Mesenchymal stem cell (in vitro differentiated cells and primary cell): ENCODE results near the gene PDE2A.

Experiments used
- DNase-seq: peaks from one replicate; pipeline ENCODE4 v3.0.0-alpha.2; 2013
- H2AFZ ChIP-seq: one replicate; pipeline ENCODE4 v1.6.1; 2013; ENCODE audit warnings: low read depth, mild to moderate bottlenecking, control low read depth, inconsistent platforms, low read length, moderate library complexity
- H2AK5ac ChIP-seq: 2 replicates; pipeline ENCODE4 v1.6.1; 2013; ENCODE audit warnings: low read length, moderate library complexity, mild to moderate bottlenecking, inconsistent platforms; ENCODE audit not compliant: severe bottlenecking
- H2BK120ac ChIP-seq: one replicate; pipeline ENCODE4 v1.6.1; 2013; ENCODE audit warnings: low read depth, mild to moderate bottlenecking, inconsistent platforms, low read length, moderate library complexity
- H2BK12ac ChIP-seq, 2 experiments: one replicate each; pipeline ENCODE4 v1.6.1; 2013; ENCODE audit warnings: inconsistent platforms in 2 of 2, low read length in 2 of 2, mild to moderate bottlenecking in 2 of 2, moderate library complexity in 2 of 2, control low read depth in 1 of 2
- H2BK15ac ChIP-seq: one replicate; pipeline ENCODE4 v1.6.1; 2013; ENCODE audit warnings: mild to moderate bottlenecking, low read depth, inconsistent platforms; ENCODE audit not compliant: poor library complexity, severe bottlenecking
- H2BK5ac ChIP-seq: 2 replicates; pipeline ENCODE4 v1.6.1; 2013; ENCODE audit warnings: low read depth, mild to moderate bottlenecking, low read length, control low read depth, inconsistent platforms; ENCODE audit not compliant: poor library complexity, severe bottlenecking
- H3K14ac ChIP-seq, 2 experiments: one replicate each; pipeline ENCODE4 v1.6.1; 2013; ENCODE audit warnings: inconsistent platforms in 2 of 2, low read length in 2 of 2, control low read depth in 1 of 2, mild to moderate bottlenecking in 1 of 2, moderate library complexity in 1 of 2
- H3K18ac ChIP-seq, 2 experiments: one replicate each; pipeline ENCODE4 v1.6.1; 2013; ENCODE audit warnings: inconsistent platforms in 2 of 2, low read length in 2 of 2, control low read depth in 1 of 2, low read depth in 1 of 2, mild to moderate bottlenecking in 1 of 2
- H3K23ac ChIP-seq, 2 experiments: one replicate each; pipeline ENCODE4 v1.6.1; 2013; ENCODE audit warnings: inconsistent platforms in 2 of 2, low read length in 2 of 2, mild to moderate bottlenecking in 2 of 2, moderate library complexity in 2 of 2, control low read depth in 1 of 2
- H3K27ac ChIP-seq: 2 replicates; pipeline ENCODE4 v1.5.1; 2013; ENCODE audit warnings: mild to moderate bottlenecking, moderate library complexity, low read length, control low read depth, inconsistent platforms; ENCODE audit not compliant: poor library complexity, severe bottlenecking
- H3K27me3 ChIP-seq, 2 experiments: 2 replicates each; pipeline versions ENCODE4 v1.6.1 to v1.7.0; 2013; ENCODE audit warnings: low read length in 2 of 2, mild to moderate bottlenecking in 2 of 2, moderate library complexity in 2 of 2, control low read depth in 1 of 2, inconsistent platforms in 1 of 2; ENCODE audit not compliant: control insufficient read depth in 1 of 2, insufficient read depth in 1 of 2
- H3K36me3 ChIP-seq, 2 experiments: 2 replicates each; pipeline versions ENCODE4 v1.6.1 to v1.7.0; 2013; ENCODE audit warnings: low read length in 2 of 2, control low read depth in 1 of 2, inconsistent platforms in 1 of 2, low read depth in 1 of 2, mild to moderate bottlenecking in 1 of 2; ENCODE audit not compliant: insufficient read depth in 2 of 2, control insufficient read depth in 1 of 2
- H3K4ac ChIP-seq, 2 experiments: one replicate each; pipeline ENCODE4 v1.6.1; 2013; ENCODE audit warnings: inconsistent platforms in 2 of 2, low read length in 2 of 2, mild to moderate bottlenecking in 2 of 2, moderate library complexity in 2 of 2, control low read depth in 1 of 2, low read depth in 1 of 2
- H3K4me1 ChIP-seq: 2 replicates; pipeline ENCODE4 v1.6.1; 2013; ENCODE audit warnings: low read depth, low read length, control low read depth; ENCODE audit not compliant: control insufficient read depth, insufficient read depth
- H3K4me2 ChIP-seq: 2 replicates; pipeline ENCODE4 v1.6.1; 2013; ENCODE audit warnings: low read length, mild to moderate bottlenecking, inconsistent platforms; ENCODE audit not compliant: poor library complexity, severe bottlenecking
- H3K4me3 ChIP-seq, 2 experiments: 2 replicates each; pipeline versions ENCODE4 v1.5.1 to v1.7.0; 2013; ENCODE audit warnings: low read length in 2 of 2, mild to moderate bottlenecking in 2 of 2, control low read depth in 1 of 2, low read depth in 1 of 2; ENCODE audit not compliant: insufficient read depth in 1 of 2
- H3K79me1 ChIP-seq: replicated peaks from 2 replicates; pipeline ENCODE4 v1.6.1; 2013; ENCODE audit warnings: mild to moderate bottlenecking, control low read depth, low read length, inconsistent platforms; ENCODE audit not compliant: poor library complexity, severe bottlenecking
- H3K9ac ChIP-seq: 2 replicates; pipeline ENCODE4 v1.7.0; 2013; ENCODE audit warnings: mild to moderate bottlenecking, low read length, moderate library complexity
- H3K9me3 ChIP-seq: 2 replicates; pipeline ENCODE4 v1.7.0; 2013; ENCODE audit warnings: mild to moderate bottlenecking, low read length; ENCODE audit not compliant: control insufficient read depth
- H4K8ac ChIP-seq: one replicate; pipeline ENCODE4 v1.6.1; 2013; ENCODE audit warnings: inconsistent platforms, mild to moderate bottlenecking, low read length, moderate library complexity
- H4K91ac ChIP-seq: one replicate; pipeline ENCODE4 v1.6.1; 2013; ENCODE audit warnings: mild to moderate bottlenecking, low read length, inconsistent platforms
- WGBS: methylation state at CpG from one replicate; pipeline ENCODE4 v1.1.7; 2013; ENCODE audit warnings: mixed read lengths; 5-methylcytosine and 5-hydroxymethylcytosine counted together

The PDE2A gene

GRCh38 chr11:72614381-72614780 is 59.8 kb downstream of the PDE2A start:
- Histone ChIP-seq H3K4me1 (no peaks in the 10 kb centered on the region), H3K23ac (no peak overlapping the region), H2BK12ac (no peak overlapping the region), H3K4me2 (no peak overlapping the region), H3K27me3 (peaks cover 82 to 95% of the 10 kb centered on the region in 2 experiments), H3K14ac (no peak overlapping the region), H3K36me3 (no peaks in the 10 kb centered on the region), H2BK120ac (no peak overlapping the region), H2AFZ (no peak overlapping the region), H3K79me1 (no peaks in the 10 kb centered on the region), H2AK5ac (no peak overlapping the region), H3K9me3 (no peaks in the 10 kb centered on the region), H3K4me3 (no peak overlapping the region), H2BK5ac (no peak overlapping the region), H3K18ac (no peak overlapping the region), H2BK15ac (no peak overlapping the region), H3K9ac (no peak overlapping the region), H3K27ac (no peak overlapping the region), H4K8ac (no peak overlapping the region), H4K91ac (no peak overlapping the region), H3K4ac (no peak overlapping the region)
- no peak for DNase-seq
- WGBS, result 60% methylated on average over 3 of the region's 6 CpGs

DNA sequence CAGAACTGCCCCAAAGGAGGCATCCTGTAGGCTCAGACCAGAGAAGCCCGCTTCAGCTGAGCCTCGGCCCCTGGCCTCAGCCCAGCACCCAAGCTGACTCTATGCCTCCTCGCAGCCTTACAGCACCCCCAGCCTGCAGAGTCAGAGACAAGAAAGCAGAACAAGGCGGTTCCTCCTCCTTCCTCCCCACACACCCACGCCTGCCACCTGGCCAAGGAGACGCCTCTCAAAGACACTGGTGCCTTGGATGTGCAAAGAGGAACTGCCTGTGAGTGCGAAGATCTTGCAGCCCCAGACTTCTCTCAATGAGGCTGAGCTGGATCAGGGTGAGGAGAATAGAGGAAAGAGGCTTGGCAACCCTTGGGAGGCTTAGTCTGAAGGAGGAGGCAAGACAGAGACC is 60.2 kb downstream of the PDE2A start:
- Histone ChIP-seq H4K91ac (no peak overlapping the region), H2AK5ac (no peak overlapping the region), H3K27me3 (peaks cover 78 to 95% of the 10 kb centered on the region in 2 experiments), H4K8ac (no peak overlapping the region), H3K9me3 (no peaks in the 10 kb centered on the region), H2AFZ (no peak overlapping the region), H3K4me3 (no peak overlapping the region), H3K23ac (no peak overlapping the region), H3K4me2 (no peak overlapping the region), H3K18ac (no peak overlapping the region), H3K14ac (no peak overlapping the region), H2BK12ac (no peak overlapping the region), H3K79me1 (no peaks in the 10 kb centered on the region), H2BK5ac (no peak overlapping the region), H2BK120ac (no peak overlapping the region), H3K9ac (no peak overlapping the region), H3K36me3 (no peaks in the 10 kb centered on the region), H3K27ac (no peak overlapping the region), H3K4ac (no peak overlapping the region), H3K4me1 (no peaks in the 10 kb centered on the region), H2BK15ac (no peak overlapping the region)
- WGBS, result 85% methylated on average over 7 of the region's 7 CpGs
- no peak for DNase-seq

DNA sequence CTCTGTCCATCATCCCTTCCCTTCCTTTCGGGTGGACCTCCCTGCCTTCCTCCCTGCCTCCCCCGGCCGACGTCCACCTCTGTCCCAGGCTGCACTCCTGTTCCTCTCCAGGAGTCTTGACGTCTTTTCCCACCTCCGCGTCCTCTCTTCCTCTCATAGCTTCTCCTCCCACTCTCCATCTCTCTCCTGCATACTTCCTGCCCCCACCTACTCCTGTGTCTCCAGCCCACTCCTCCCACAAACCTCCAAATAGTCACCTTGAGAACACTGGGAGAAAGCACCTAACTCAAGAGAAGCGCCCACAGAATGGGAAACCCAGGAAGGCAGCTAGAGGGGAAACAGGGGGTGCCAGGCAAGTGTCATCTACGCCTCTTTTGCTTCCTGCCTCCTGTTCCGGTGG is 60.8 kb downstream of the PDE2A start:
- WGBS, result 89% methylated on average over 10 of the region's 10 CpGs
- no peak overlapping the region for H3K4me2 ChIP-seq

DNA sequence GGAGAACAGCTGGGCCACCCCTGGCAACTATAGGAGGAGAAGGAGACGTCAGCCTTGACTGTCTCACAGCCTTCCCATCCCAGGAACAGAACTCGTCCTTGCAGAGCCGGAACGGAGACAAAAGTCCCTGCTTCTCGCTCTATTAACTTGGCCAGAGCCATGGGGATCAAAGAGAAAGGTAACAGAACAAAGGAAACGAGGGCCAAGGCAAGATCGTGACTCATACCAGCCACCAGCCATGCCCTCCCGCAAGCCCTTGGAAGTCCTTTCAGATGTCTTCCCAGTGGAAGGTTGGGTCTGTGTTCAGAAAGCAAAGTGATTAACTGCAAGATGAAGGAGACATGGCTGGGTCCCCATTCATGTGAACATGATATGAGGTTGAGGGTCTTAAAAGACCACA is 64.7 kb downstream of the PDE2A start:
- no peak overlapping the region for H3K18ac ChIP-seq
- H2AFZ ChIP-seq, result no peak overlapping the region
- no peak overlapping the region for H4K91ac ChIP-seq
- no peak overlapping the region for H3K4ac ChIP-seq
- no peak overlapping the region for H2BK15ac ChIP-seq
- H3K4me2 ChIP-seq, result no peak overlapping the region
- no peak overlapping the region for H2BK5ac ChIP-seq
- no peak for DNase-seq
- H3K4me3 ChIP-seq, result no peak overlapping the region
- H4K8ac ChIP-seq, result no peak overlapping the region
- 84% methylated on average over 8 of the region's 8 CpGs for WGBS
- H3K9me3 ChIP-seq, result no peaks in the 10 kb centered on the region
- no peaks in the 10 kb centered on the region for H3K4me1 ChIP-seq
- H3K36me3 ChIP-seq, result no peaks in the 10 kb centered on the region
- no peaks in the 10 kb centered on the region for H3K79me1 ChIP-seq
- H3K27me3 ChIP-seq, result peaks cover 77 to 87% of the 10 kb centered on the region in 2 experiments
- H2BK120ac ChIP-seq, result no peak overlapping the region
- no peak overlapping the region for H2BK12ac ChIP-seq
- H3K14ac ChIP-seq, result no peak overlapping the region
- H3K9ac ChIP-seq, result no peak overlapping the region
- H3K23ac ChIP-seq, result no peak overlapping the region
- H3K27ac ChIP-seq, result no peak overlapping the region
- H2AK5ac ChIP-seq, result no peak overlapping the region

More for the DNA sequence above, 60.8 kb downstream of the PDE2A start:
- no peak overlapping the region for H3K18ac ChIP-seq
- H2BK12ac ChIP-seq, result no peak overlapping the region
- peaks cover 73 to 97% of the 10 kb centered on the region in 2 experiments for H3K27me3 ChIP-seq
- no peaks in the 10 kb centered on the region for H3K36me3 ChIP-seq
- no peak overlapping the region for H2AK5ac ChIP-seq
- H2BK15ac ChIP-seq, result no peak overlapping the region
- H3K14ac ChIP-seq, result no peak overlapping the region
- no peak overlapping the region for H3K4ac ChIP-seq
- no peak overlapping the region for H3K27ac ChIP-seq
- H4K91ac ChIP-seq, result no peak overlapping the region
- no peak overlapping the region for H3K23ac ChIP-seq
- no peak for DNase-seq
- H2BK5ac ChIP-seq, result no peak overlapping the region
- H3K4me1 ChIP-seq, result no peaks in the 10 kb centered on the region
- H3K79me1 ChIP-seq, result no peaks in the 10 kb centered on the region
- H3K9me3 ChIP-seq, result no peaks in the 10 kb centered on the region
- no peak overlapping the region for H2BK120ac ChIP-seq
- no peak overlapping the region for H4K8ac ChIP-seq
- H2AFZ ChIP-seq, result no peak overlapping the region
- no peak overlapping the region for H3K4me3 ChIP-seq
- H3K9ac ChIP-seq, result no peak overlapping the region
